Endothelial cell of umbilical vein (primary cell): ENCODE data around the gene GAB2. TPM values are rescaled to one million over a fixed set of nuclear protein-coding genes. Genes with fewer than 3 reads are reported as not detected.

Source experiments
- BruUV-seq: library from RNA; stranded (reverse); fragments of 400-500 nt; replicated peaks from 2 replicates; lab custom pipeline; 2021; lab: Mats Ljungman, UMichigan
- CTCF ChIA-PET: fragments of 300-600, 350-600 bp; sonication (Branson Sonifier 250); formaldehyde crosslinking; loops from one replicate; lab custom pipeline; 2021; ENCODE audit warnings: antibody characterized with exemption, inconsistent platforms; lab: Charles Lee
- POLR2A ChIA-PET: fragments of 300-600, 350-600 bp; sonication (Branson Sonifier 250); formaldehyde crosslinking; loops from one replicate; lab custom pipeline; 2021; ENCODE audit warnings: antibody characterized with exemption, inconsistent platforms; lab: Charles Lee
- DNase-seq: peaks from one replicate; pipeline ENCODE4 v3.0.0-alpha.2; 2011; ENCODE audit warnings: low read depth, low spot score
- FAIRE-seq: peaks from 2 replicates; lab custom pipeline; 2011; peaks lifted over from hg19 to GRCh38; lab: Jason Lieb, UNC
- H2AFZ ChIP-seq: 2 replicates; pipeline ENCODE4 v1.6.0; 2012; ENCODE audit warnings: low read depth, low read length, control low read depth, inconsistent platforms
- H3K27ac ChIP-seq: 2 replicates; pipeline ENCODE4 v1.5.1; 2011; ENCODE audit warnings: low read depth, mild to moderate bottlenecking, control low read depth, low read length, moderate library complexity; ENCODE audit not compliant: insufficient read depth
- H3K27me3 ChIP-seq, 2 experiments: 2 replicates each; pipeline versions ENCODE4 v1.6.0 to v1.6.1; 2011; ENCODE audit warnings: low read length in 2 of 2, mixed read lengths in 1 of 2; ENCODE audit not compliant: control insufficient read depth in 2 of 2, insufficient read depth in 2 of 2
- H3K36me3 ChIP-seq, 2 experiments: 2 replicates in 1 of 2; 3 replicates in 1 of 2; pipeline ENCODE4 v1.5.1; 2011; ENCODE audit warnings: low read length in 2 of 2, mild to moderate bottlenecking in 1 of 2, moderate library complexity in 1 of 2; ENCODE audit not compliant: control insufficient read depth in 2 of 2, insufficient read depth in 2 of 2; ENCODE audit errors: extremely low read depth in 1 of 2
- H3K4me1 ChIP-seq: 3 replicates; pipeline ENCODE4 v1.5.1; 2011; ENCODE audit warnings: mild to moderate bottlenecking, low read length; ENCODE audit not compliant: control insufficient read depth, insufficient read depth; ENCODE audit errors: extremely low read depth
- H3K4me2 ChIP-seq: 2 replicates; pipeline ENCODE4 v1.6.1; 2011; ENCODE audit warnings: low read length, control low read depth, mixed read lengths; ENCODE audit not compliant: insufficient read depth
- H3K4me3 ChIP-seq, 3 experiments: fragments of 200-600 bp in 1 of 3; sonication (generic), shearing (Covaris generic) in 1 of 3; replicated peaks in 1 of 3; 2 replicates each; pipeline ENCODE4 v1.5.1; 2011 to 2016; ENCODE audit warnings: control low read depth in 3 of 3, low read length in 3 of 3, mild to moderate bottlenecking in 2 of 3, inconsistent platforms in 1 of 3, low read depth in 1 of 3, moderate library complexity in 1 of 3; ENCODE audit not compliant: insufficient read depth in 1 of 3
- H3K79me2 ChIP-seq: 2 replicates; pipeline ENCODE4 v1.6.0; 2012; ENCODE audit warnings: low read length, inconsistent platforms; ENCODE audit not compliant: control insufficient read depth, insufficient read depth
- H3K9ac ChIP-seq: replicated peaks from 2 replicates; pipeline ENCODE3; 2011; ENCODE audit warnings: low read length, control low read depth; ENCODE audit not compliant: insufficient read depth; ENCODE audit errors: extremely low read depth
- H3K9me1 ChIP-seq: replicated peaks from 3 replicates; pipeline ENCODE4 v1.6.0; 2011; ENCODE audit warnings: mild to moderate bottlenecking, low read length; ENCODE audit not compliant: control insufficient read depth, insufficient read depth; ENCODE audit errors: extremely low read depth
- H3K9me3 ChIP-seq: replicated peaks from 2 replicates; pipeline ENCODE4 v1.5.1; 2012; ENCODE audit warnings: low read length, inconsistent platforms; ENCODE audit not compliant: control insufficient read depth, insufficient read depth
- H4K20me1 ChIP-seq: replicated peaks from 2 replicates; pipeline ENCODE3; 2011; ENCODE audit warnings: mild to moderate bottlenecking, low read length; ENCODE audit not compliant: control insufficient read depth, insufficient read depth; ENCODE audit errors: extremely low read depth
- EZH2 ChIP-seq: IDR thresholded peaks from 2 replicates; pipeline ENCODE4 v1.6.1; 2012; ENCODE audit warnings: borderline replicate concordance, low read depth, mild to moderate bottlenecking, moderate library complexity, low read length, inconsistent platforms; ENCODE audit not compliant: severe bottlenecking
- FOS ChIP-seq: IDR thresholded peaks from 2 replicates; pipeline ENCODE4 v1.6.1; 2011; ENCODE audit warnings: mild to moderate bottlenecking, low read length, moderate library complexity, borderline replicate concordance; ENCODE audit not compliant: insufficient read depth
- GATA2 ChIP-seq: IDR thresholded peaks from 2 replicates; pipeline ENCODE4 v1.7.0; 2011; ENCODE audit warnings: low read depth, mild to moderate bottlenecking, moderate library complexity, mixed read lengths, low read length; ENCODE audit not compliant: insufficient read length, insufficient read depth
- JUN ChIP-seq: IDR thresholded peaks from 2 replicates; pipeline ENCODE4 v1.6.1; 2011; ENCODE audit warnings: borderline replicate concordance, low read depth; ENCODE audit not compliant: insufficient read length, insufficient read depth
- MYC ChIP-seq: IDR thresholded peaks from one replicate; pipeline ENCODE4 v1.6.1; 2011; ENCODE audit warnings: mild to moderate bottlenecking, low read depth, low read length
- POLR2A ChIP-seq: IDR thresholded peaks from 2 replicates; pipeline ENCODE4 v1.6.1; 2012; ENCODE audit warnings: low read depth, mild to moderate bottlenecking, control low read depth, low read length
- POLR2AphosphoS5 ChIP-seq: IDR thresholded peaks from 2 replicates; pipeline ENCODE4 v1.6.1; 2012; ENCODE audit warnings: low read depth, mild to moderate bottlenecking, control low read depth, low read length, moderate library complexity; ENCODE audit not compliant: insufficient read depth
- dilution Hi-C: fragments of 300-500 bp; cut with MboI; formaldehyde crosslinking; loops from one replicate; pipeline ENCODE4 v1.15.0; 2019; ENCODE audit warnings: low sequenced_read_pairs; ENCODE audit not compliant: extremely low pct_ligation_motif_present
- intact Hi-C: fragments of 100-400 bp; cut with micrococcal nuclease; formaldehyde crosslinking; loops from one replicate; pipeline ENCODE4 v1.10.0; 2022
- polyA plus RNA-seq, 4 experiments: library from polyadenylated mRNA; depleted of rRNA in 3 of 4; stranded (reverse) in 3 of 4; unstranded in 1 of 4; fragments of >200 nt; gene quantifications; 2 replicates each; pipeline versions ENCODE4 v1.2.1 to v1.2.3, GENCODE V29; 2011 to 2012; ENCODE audit warnings: missing spikeins in 1 of 4
- total RNA-seq: library from RNA; stranded (reverse); gene quantifications from 2 replicates; pipeline ENCODE4 v1.2.3, GENCODE V29; 2021

Gene GAB2
- total and polyA plus RNA-seq, 2 donors (not counting 3 experiments of a cell fraction or from before 2014, with no cell fraction given), result 19.6 to 39.6 TPM

GRCh38 chr11:78350091-78350645, 67.5 kb downstream of the GAB2 start:
- DNase-seq (peak; percentile 34), FAIRE-seq (no peak)
- Histone ChIP-seq H3K9ac (peak overlapping the region; percentile 29), H3K36me3 (no peaks in the 10 kb centered on the region), H3K9me3 (no peaks in the 10 kb centered on the region), H3K4me2 (peak overlapping the region; percentile 51), H3K27me3 (no peaks in the 10 kb centered on the region), H3K79me2 (peaks cover 76% of the 10 kb centered on the region), H3K4me3 (peak overlapping the region in 1 of 3 experiments; percentile 25), H2AFZ (no peak overlapping the region), H3K9me1 (no peaks in the 10 kb centered on the region), H4K20me1 (peaks cover 4% of the 10 kb centered on the region), H3K4me1 (peaks cover 35% of the 10 kb centered on the region), H3K27ac (peak overlapping the region; percentile 32)
- intact Hi-C loops (loop anchor here (5.0 kb wide), 1 partner anchor 67 kb away; the partner anchor contains the start of gene GAB2), dilution Hi-C loops (no loop called here)
- CTCF ChIA-PET, result interaction anchor here (0.7 to 2.4 kb wide), 6 partner anchors 24 to 214 kb away, joined by 3 to 10 read pairs (median 4); no protein-coding TSS in a partner anchor
- TF ChIP-seq FOS, result no peak
- no peak for TF ChIP-seq MYC
- no peak for TF ChIP-seq GATA2
- TF ChIP-seq POLR2AphosphoS5, result no peak
- TF ChIP-seq JUN, result no peak
- TF ChIP-seq POLR2A, result no peak
- no peak for TF ChIP-seq EZH2
- BruUV-seq, result no TSS peak
- POLR2A ChIA-PET, result no interaction called here

GRCh38 chr11:78349624-78350023, 68.0 kb downstream of the GAB2 start:
- Histone ChIP-seq H3K9ac (no peak overlapping the region), H4K20me1 (peaks cover 4% of the 10 kb centered on the region), H3K27me3 (no peaks in the 10 kb centered on the region), H3K4me1 (peaks cover 40% of the 10 kb centered on the region), H3K27ac (no peak overlapping the region), H3K36me3 (no peaks in the 10 kb centered on the region), H3K9me3 (no peaks in the 10 kb centered on the region), H3K9me1 (no peaks in the 10 kb centered on the region), H3K79me2 (peaks cover 71% of the 10 kb centered on the region), H3K4me3 (peak overlapping the region in 1 of 3 experiments; percentile 25), H3K4me2 (peak overlapping the region; percentile 51), H2AFZ (no peak overlapping the region)
- no TSS peak for BruUV-seq
- CTCF ChIA-PET, result interaction anchor here (0.7 to 2.4 kb wide), 5 partner anchors 22 to 122 kb away, joined by 3 to 10 read pairs (median 3); no protein-coding TSS in a partner anchor
- DNase-seq (no peak), FAIRE-seq (no peak)
- dilution Hi-C loops (no loop called here), intact Hi-C loops (loop anchor here (5.0 kb wide), 1 partner anchor 68 kb away; the partner anchor contains the start of gene GAB2)
- TF ChIP-seq EZH2, result no peak
- no peak for TF ChIP-seq GATA2
- TF ChIP-seq FOS, result no peak
- POLR2A ChIA-PET, result no interaction called here
